HG02970 (cell line): ENCODE results near the gene PDE6C.
"Not testable (repeated sequence)": the region's sequence is repeated elsewhere in the genome, so short reads cannot be mapped to it uniquely, and the experiment has no call there.

Experiments used
- ATAC-seq: cut with Tn5 transposase; IDR thresholded peaks from one replicate; pipeline ENCODE4 v1.9.1; 2021; ENCODE audit warnings: mild to moderate bottlenecking, moderate library complexity, moderate number of reproducible peaks; ENCODE audit not compliant: unreplicated experiment, low FRiP score

PDE6C gene

GRCh38 chr10:93696582-93696981, 84.2 kb downstream of the PDE6C start:
- not testable (repeated sequence) for ATAC-seq

- no peak for ATAC-seq
Measured at GRCh38 chr10:93697207-93697606, 84.9 kb downstream of the PDE6C start.

- ATAC-seq, result peak; percentile 4
Measured at GRCh38 chr10:93701866-93702209, 89.5 kb downstream of the PDE6C start.

- ATAC-seq, result peak; percentile 92
Measured at GRCh38 chr10:93702210-93703001, 90.1 kb downstream of the PDE6C start, which contains the start of gene FRA10AC1. FRA10AC1 (minus strand) TSS chr10:93702592; CDS start chr10:93700106, 2,486 bp downstream.

GRCh38 chr10:93703066-93703465, 90.7 kb downstream of the PDE6C start:
- no peak for ATAC-seq

- no peak for ATAC-seq
Measured at GRCh38 chr10:93703841-93704240, 91.5 kb downstream of the PDE6C start.

GRCh38 chr10:93704451-93704850, 92.1 kb downstream of the PDE6C start:
- ATAC-seq, result no peak

GRCh38 chr10:93707623-93708022, 95.3 kb downstream of the PDE6C start:
- ATAC-seq, result no peak

- no peak for ATAC-seq
Measured at GRCh38 chr10:93710333-93710909, 98.1 kb downstream of the PDE6C start.

GRCh38 chr10:93711891-93712290, 99.6 kb downstream of the PDE6C start:
- ATAC-seq, result no peak

- no peak for ATAC-seq
Measured at GRCh38 chr10:93712593-93712992, 100.3 kb downstream of the PDE6C start.

GRCh38 chr10:93715345-93715744, 103.0 kb downstream of the PDE6C start:
- ATAC-seq, result peak; percentile 72
